ENCODE data around the gene FSIP1. TPM values are rescaled to one million over a fixed set of nuclear protein-coding genes. Genes with fewer than 3 reads are reported as not detected.
A peak's percentile ranks its signal among the peaks of the same experiment; 100 is the strongest.

The FSIP1 gene
- total RNA-seq, 2 donors from 2014 or later: 0.33 TPM; not detected in 1

DNA sequence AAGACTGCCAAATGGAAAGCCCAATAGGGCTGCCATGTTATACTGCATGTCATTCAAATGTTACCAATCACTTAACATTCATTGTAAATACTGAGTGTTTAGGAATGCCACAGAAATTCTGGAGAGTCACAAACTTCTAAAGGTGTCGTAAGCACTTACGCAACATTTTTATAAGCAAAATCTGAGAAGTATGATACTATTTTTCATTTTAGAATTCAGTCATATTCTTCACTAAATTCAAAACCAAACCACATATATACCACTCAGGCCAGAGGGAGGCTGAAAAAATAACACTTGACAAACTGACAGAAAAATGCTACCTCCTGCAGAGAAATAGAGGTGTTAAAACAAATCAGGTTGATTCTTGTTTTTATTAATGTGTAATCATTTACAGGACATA, 112.0 kb downstream of the FSIP1 start:
- WGBS, 2 donors: 80 to 89% methylated on average over 2 of the region's 2 CpGs
- H3K4me3 ChIP-seq: no peak overlapping the region
- DNase-seq (no peak), ATAC-seq (peak; percentile 50)
- H3K4me1 ChIP-seq: no peaks in the 10 kb centered on the region
- H3K27ac ChIP-seq: no peak overlapping the region
- no peaks in the 10 kb centered on the region for H3K27me3 ChIP-seq
- H3K9me3 ChIP-seq: no peaks in the 10 kb centered on the region
- TF ChIP-seq POLR2A (IDR thresholded peaks at IDR 0.05): no peak
- TF ChIP-seq, protein P1, sequence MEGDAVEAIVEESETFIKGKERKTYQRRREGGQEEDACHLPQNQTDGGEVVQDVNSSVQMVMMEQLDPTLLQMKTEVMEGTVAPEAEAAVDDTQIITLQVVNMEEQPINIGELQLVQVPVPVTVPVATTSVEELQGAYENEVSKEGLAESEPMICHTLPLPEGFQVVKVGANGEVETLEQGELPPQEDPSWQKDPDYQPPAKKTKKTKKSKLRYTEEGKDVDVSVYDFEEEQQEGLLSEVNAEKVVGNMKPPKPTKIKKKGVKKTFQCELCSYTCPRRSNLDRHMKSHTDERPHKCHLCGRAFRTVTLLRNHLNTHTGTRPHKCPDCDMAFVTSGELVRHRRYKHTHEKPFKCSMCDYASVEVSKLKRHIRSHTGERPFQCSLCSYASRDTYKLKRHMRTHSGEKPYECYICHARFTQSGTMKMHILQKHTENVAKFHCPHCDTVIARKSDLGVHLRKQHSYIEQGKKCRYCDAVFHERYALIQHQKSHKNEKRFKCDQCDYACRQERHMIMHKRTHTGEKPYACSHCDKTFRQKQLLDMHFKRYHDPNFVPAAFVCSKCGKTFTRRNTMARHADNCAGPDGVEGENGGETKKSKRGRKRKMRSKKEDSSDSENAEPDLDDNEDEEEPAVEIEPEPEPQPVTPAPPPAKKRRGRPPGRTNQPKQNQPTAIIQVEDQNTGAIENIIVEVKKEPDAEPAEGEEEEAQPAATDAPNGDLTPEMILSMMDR (IDR thresholded peaks at IDR 0.05): no peak
- intact Hi-C loops (cut with DNase I): no loop called here
- H3K36me3 ChIP-seq (replicated peaks in 1 of 2; ENCODE audit: insufficient read depth in 1 of 2, low read depth in 2 of 2): no peaks in the 10 kb centered on the region

DNA sequence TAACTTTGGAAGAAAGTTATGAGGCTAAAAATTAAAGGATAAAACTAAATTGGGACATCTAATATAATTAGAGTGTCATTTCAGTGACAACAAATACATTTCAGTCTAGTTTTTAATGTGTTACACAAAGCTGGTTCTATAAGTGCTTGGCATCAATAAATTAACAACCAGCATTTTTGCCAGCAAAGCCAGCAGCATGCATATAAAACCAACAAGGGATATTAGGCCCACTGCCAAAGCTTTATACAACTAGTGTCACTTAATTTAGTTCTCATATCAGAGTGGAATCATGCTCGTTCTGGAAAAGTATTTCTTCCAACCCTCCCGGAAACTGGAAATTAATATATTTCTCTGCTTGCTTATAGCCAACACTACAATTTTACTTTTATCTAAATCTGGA, 113.0 kb downstream of the FSIP1 start:
- Histone ChIP-seq H3K9me3 (no peaks in the 10 kb centered on the region), H3K27me3 (no peaks in the 10 kb centered on the region), H3K36me3 (replicated peaks in 1 of 2; ENCODE audit: insufficient read depth in 1 of 2, low read depth in 2 of 2) (no peaks in the 10 kb centered on the region), H3K27ac (no peak overlapping the region), H3K4me1 (no peaks in the 10 kb centered on the region), H3K4me3 (no peak overlapping the region)
- DNase-seq (no peak), ATAC-seq (no peak)
- intact Hi-C loops (cut with DNase I): no loop called here
- TF ChIP-seq, protein P1 (IDR thresholded peaks at IDR 0.05): no peak
- TF ChIP-seq POLR2A (IDR thresholded peaks at IDR 0.05): no peak
- 62 to 66% methylated on average over 2 of the region's 2 CpGs for WGBS, 2 donors

DNA sequence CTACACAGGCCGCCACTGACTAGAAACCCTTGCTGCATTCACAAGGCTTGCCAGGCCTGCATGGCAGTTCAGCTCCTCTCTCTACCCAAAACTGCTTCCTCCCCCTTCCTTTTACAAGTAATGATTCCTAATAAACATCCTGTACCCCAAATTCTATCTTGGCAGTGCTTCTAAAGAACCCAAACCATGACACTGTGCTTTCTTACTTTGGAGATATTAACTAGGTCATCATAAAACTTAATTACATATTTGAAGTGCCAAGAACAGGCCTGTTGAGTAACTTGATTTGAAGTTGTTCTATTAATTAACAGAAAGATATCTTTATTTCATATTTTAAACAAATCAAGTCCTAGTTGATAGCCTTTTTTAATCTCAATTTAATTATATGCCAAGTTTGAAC, 113.4 kb downstream of the FSIP1 start:
- TF ChIP-seq, protein P1 (IDR thresholded peaks at IDR 0.05): no peak
- no peak for TF ChIP-seq POLR2A (IDR thresholded peaks at IDR 0.05)
- ATAC-seq: no peak
- H3K27ac ChIP-seq: no peak overlapping the region
- no peaks in the 10 kb centered on the region for H3K27me3 ChIP-seq
- no peaks in the 10 kb centered on the region for H3K4me1 ChIP-seq
- H3K36me3 ChIP-seq (replicated peaks in 1 of 2; ENCODE audit: insufficient read depth in 1 of 2, low read depth in 2 of 2): no peaks in the 10 kb centered on the region
- no peak for DNase-seq
- no peak overlapping the region for H3K4me3 ChIP-seq
- 0 to 6% methylated on average over 1 of the region's 1 CpG for WGBS, 2 donors
- intact Hi-C loops (cut with DNase I): no loop called here
- no peaks in the 10 kb centered on the region for H3K9me3 ChIP-seq

DNA sequence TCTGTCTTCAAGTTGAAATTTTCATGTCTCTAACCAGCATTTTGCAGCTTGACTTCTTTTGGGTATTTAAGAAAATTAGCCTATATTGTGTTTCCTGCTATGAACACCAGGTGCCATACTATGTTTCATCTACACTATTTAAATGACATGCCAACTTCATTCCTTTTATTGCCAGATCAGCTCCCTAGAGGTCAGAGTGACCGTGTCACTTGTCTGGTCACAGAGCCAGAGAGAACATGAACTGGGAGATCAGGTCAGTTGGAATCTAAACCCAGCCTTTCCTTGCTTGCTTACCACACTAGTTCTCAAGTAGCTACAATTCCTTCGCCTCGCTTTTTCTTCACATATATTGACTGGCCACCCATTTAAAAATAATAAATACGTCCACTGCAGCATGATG, 114.2 kb downstream of the FSIP1 start:
- DNase-seq: no peak
- no peaks in the 10 kb centered on the region for H3K27me3 ChIP-seq
- WGBS, 2 donors: 93 to 98% methylated on average over 4 of the region's 4 CpGs
- ATAC-seq: no peak
- no peaks in the 10 kb centered on the region for H3K9me3 ChIP-seq
- H3K27ac ChIP-seq: no peak overlapping the region
- H3K4me3 ChIP-seq: no peak overlapping the region
- no peaks in the 10 kb centered on the region for H3K36me3 ChIP-seq (replicated peaks in 1 of 2; ENCODE audit: insufficient read depth in 1 of 2, low read depth in 2 of 2)
- no peaks in the 10 kb centered on the region for H3K4me1 ChIP-seq
- intact Hi-C loops (cut with DNase I): no loop called here
- no peak for TF ChIP-seq POLR2A (IDR thresholded peaks at IDR 0.05)
- TF ChIP-seq, protein P1 (IDR thresholded peaks at IDR 0.05): no peak

DNA sequence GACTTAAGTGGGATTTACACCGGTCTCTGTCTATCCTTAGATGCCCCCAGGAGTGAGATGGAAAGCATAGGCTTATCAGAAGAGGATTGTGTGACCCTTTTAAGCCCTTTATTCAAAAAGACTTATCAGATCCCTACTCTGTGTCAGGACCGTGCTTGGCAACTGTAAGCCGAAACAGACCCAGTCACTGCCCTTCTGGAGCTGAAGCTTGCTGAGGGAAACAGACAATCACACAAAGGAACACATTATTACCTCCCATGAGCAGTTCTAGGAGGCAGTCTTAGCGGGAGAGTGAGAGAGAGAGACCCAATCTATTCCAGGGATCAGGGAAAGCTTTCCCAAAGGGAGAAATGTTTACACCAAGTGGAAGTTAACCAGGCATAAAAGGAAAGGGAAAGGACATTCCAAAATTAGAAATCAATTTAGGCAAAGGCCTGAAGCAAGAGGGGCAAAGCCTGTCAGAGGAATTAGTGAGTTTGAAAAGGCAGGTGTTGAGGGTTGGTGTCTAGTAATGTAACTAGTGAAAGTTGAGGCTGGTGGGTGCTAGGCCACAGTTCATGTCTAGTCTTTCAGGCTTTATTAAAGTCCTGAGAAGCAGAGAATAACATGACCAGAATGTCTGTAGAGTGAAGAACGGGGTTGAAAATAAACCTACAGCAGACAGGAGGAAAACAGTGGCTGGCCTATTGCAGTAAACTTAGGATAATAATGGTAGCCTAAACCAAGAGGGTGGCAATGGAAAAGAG, 115.1 kb downstream of the FSIP1 start:
- Histone ChIP-seq H3K9me3 (no peaks in the 10 kb centered on the region), H3K27me3 (no peaks in the 10 kb centered on the region), H3K36me3 (replicated peaks in 1 of 2; ENCODE audit: insufficient read depth in 1 of 2, low read depth in 2 of 2) (no peaks in the 10 kb centered on the region), H3K27ac (no peak overlapping the region), H3K4me1 (no peaks in the 10 kb centered on the region), H3K4me3 (no peak overlapping the region)
- no peak for ATAC-seq
- TF ChIP-seq, protein P1 (IDR thresholded peaks at IDR 0.05): no peak
- no peak for TF ChIP-seq POLR2A (IDR thresholded peaks at IDR 0.05)
- intact Hi-C loops (cut with DNase I): no loop called here
- no peak for DNase-seq
- 89 to 91% methylated on average over 5 of the region's 5 CpGs for WGBS, 2 donors

Measured in body of pancreas (tissue), 4 donors.